GM18508 (cell line): Measurements from ENCODE around the gene CAMTA1.

Source experiments
- ATAC-seq: cut with Tn5 transposase; IDR thresholded peaks from one replicate; pipeline ENCODE4 v1.9.1; 2021; ENCODE audit warnings: moderate number of reproducible peaks; ENCODE audit not compliant: insufficient read depth, unreplicated experiment

The CAMTA1 gene

DNA sequence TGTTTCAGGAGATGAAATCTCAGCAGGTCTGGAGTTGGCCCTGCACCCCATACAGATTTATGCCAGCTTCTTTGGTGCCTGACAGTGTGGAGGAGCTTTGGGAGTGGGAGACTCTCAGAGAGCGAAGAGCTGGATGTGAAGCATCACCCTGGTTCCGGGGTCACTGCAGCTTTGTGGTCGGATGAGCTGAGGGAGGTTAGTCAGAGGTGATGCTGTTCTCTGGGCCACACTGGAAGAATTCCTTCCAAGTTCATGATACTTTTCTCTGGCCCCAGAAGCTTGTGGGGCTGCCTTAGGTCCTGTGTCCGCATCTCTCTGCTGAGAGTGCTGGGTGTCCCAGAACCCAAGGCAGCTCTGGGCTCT is 467.8 kb downstream of the CAMTA1 start:
- ATAC-seq, result no peak

- no peak for ATAC-seq
Observed at GRCh38 chr1:7253988-7254587, 468.8 kb downstream of the CAMTA1 start.

DNA sequence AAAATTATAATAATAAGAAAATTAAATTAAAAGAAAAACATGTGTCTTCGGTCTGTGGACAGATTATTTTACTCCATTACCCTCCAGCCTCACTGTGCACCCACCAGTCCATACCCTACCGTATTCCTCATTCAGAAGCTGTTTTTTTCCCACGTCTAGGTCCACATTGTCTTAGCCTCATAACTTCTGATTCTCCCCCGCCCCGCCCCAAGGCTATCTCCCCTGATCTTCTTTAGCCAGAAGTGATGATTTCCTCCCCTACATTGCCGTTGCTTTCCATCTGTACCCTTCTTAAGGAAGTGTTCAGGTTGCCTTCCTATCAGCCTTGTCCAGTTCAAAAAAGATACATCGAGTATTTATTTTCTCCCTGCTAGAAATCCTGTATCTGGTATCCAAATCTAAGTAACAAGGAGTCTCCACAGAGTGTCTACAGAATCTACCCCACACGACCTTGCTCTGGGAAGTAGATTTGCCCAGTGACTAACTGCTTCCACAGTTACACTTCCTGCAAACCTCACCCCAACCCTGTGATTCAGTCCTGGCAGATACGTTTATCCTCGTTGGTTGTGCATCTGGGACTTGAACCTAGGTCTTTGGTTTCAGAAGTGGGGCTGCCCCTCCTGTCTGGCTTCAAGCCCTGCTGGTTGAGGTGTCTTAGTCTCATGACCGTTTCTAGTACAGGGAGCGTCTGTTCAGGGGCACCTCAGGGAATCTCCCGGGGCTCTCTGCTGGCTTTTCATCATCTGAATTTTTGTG is 470.2 kb downstream of the CAMTA1 start:
- ATAC-seq, result no peak

- ATAC-seq, result no peak
Observed at GRCh38 chr1:7256526-7256925, 471.3 kb downstream of the CAMTA1 start.

DNA sequence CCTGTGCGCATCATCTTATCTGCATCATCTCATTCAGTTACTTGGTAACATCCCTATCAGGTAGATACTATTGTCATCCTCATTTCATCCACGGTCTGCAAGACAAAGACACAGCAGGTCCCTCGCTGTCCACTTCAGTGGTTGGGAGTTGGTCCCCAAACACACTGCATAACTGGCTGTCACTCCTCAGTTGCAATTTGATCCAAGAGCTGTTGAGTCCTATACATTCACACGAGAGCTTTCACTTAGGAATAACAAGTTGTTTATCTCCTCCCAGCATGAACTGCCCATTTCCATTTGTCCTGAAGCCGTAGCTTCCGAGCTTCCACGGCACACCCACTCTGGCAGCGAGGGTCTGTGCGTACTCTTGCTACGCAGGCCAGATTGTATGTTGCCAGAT is 472.0 kb downstream of the CAMTA1 start:
- no peak for ATAC-seq

DNA sequence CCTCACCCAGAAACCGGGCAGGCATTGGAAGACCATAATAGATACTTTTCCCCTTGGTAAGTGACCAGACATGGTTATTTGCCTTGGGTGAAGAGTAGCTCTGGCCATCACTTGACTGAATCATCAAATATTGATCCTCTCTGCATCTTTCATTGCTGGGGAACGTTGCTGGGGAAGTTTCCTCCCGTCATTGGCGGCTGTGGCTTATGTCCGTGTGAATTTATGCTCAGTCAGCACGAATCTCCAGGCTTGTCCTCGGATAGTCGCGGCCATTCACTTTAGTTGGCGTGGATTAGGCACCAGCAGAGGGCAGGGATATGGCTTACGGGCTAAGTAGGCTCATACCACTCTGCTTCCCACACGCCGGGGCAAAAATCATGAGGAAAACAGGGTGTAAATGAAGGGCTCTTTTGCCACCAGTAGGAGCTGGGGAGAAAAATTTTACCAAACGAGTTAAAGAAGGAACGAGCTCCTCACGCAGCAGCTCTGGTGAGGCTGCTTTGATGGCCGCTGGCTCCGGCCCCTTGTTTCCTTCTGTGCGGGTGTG is 473.4 kb downstream of the CAMTA1 start:
- no peak for ATAC-seq

DNA sequence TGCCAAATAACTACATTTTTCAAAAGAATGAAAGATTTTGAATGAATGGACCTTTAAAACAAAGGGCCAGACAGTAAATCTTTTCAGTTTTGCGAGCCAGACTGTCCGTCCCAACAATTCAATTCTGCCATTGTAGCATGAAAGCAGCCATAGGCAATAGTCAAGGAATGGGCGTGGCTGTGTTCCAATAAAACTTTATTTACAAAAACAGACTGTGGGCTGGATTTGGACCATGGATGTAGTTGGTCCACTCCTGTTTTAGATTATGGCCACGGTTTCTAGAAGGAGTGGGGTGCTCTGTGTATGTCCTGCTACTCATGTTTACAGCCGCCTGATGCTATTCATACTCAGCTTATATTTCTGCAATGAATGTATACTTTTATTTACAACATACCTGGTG is 474.7 kb downstream of the CAMTA1 start:
- no peak for ATAC-seq

GRCh38 chr1:7261490-7261889 is 476.2 kb downstream of the CAMTA1 start:
- no peak for ATAC-seq

GRCh38 chr1:7262611-7263010 is 477.4 kb downstream of the CAMTA1 start:
- no peak for ATAC-seq

- no peak for ATAC-seq
Observed at GRCh38 chr1:7263021-7263960, 478.0 kb downstream of the CAMTA1 start.

- ATAC-seq, result no peak
Observed at GRCh38 chr1:7264101-7264500, 478.8 kb downstream of the CAMTA1 start.

- ATAC-seq, result no peak
Observed at GRCh38 chr1:7265771-7266371, 480.6 kb downstream of the CAMTA1 start.

GRCh38 chr1:7266561-7266960 is 481.3 kb downstream of the CAMTA1 start:
- ATAC-seq, result no peak

GRCh38 chr1:7267493-7267892 is 482.2 kb downstream of the CAMTA1 start:
- no peak for ATAC-seq

DNA sequence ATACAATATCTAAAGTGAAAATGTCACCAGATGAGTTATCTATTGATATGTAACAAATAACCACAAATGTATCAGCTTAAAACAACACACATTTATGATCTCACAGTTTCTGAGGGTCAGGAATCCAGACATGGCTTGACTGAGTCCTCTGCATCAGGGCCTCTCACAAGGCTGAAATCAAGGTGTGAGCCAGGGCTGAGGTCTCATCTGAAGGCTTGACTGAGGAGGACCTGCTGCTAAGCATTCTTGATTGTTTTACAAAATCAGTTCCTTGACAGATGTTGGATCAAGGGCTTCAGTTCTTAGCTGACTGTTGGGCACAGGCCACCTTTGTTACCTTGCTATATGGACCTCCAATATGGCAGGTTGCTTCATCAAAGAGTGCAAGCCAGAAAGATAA is 483.7 kb downstream of the CAMTA1 start:
- ATAC-seq, result no peak

- no peak for ATAC-seq
Observed at GRCh38 chr1:7269525-7269924, 484.3 kb downstream of the CAMTA1 start.

DNA sequence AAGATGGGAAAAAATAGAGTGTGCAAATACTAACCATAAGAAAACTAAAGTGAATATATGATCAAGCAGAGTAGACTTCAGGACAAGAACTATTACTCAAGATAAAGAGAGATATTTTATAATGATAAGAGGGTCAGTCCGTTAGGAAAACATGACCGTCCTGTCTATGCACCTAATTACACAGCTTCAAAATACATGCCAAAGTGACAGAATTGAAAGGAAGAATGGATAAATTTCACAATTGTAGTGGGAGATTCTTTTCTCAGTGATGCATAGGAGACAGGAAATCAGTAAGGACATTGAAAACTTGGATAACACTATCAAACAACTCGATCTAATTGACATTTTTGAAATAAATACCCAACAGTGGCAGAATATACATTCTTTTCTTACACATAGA is 489.0 kb downstream of the CAMTA1 start:
- ATAC-seq, result no peak

DNA sequence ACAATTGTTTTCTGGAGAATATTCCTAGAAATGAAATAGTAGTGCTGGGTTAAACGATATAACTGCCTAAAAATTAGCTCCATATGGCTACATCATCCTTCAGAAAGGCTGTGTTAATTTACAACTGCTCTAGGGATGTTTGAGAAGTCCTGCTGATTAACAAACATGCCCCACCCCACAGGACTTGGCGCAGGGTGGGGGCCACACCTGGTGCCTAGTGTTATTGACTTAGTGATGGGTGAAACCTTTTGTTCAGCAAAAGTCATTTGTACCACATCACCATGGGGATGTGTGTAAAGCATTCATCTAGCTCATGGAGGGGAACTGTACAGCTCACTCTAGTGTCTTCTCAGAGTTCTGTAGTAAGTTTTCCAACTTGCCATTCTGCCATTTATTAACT is 492.8 kb downstream of the CAMTA1 start:
- ATAC-seq, result no peak

- no peak for ATAC-seq
Observed at GRCh38 chr1:7278827-7279765, 493.8 kb downstream of the CAMTA1 start.
